ENCODE data around the gene PYGO2. TPM values are rescaled to one million over a fixed set of nuclear protein-coding genes. Genes with fewer than 3 reads are reported as not detected.

PYGO2 gene
- total and polyA plus RNA-seq, 7 experiments from 2014 or later = 33.0 to 69.5 (median 46.2) TPM

DNA sequence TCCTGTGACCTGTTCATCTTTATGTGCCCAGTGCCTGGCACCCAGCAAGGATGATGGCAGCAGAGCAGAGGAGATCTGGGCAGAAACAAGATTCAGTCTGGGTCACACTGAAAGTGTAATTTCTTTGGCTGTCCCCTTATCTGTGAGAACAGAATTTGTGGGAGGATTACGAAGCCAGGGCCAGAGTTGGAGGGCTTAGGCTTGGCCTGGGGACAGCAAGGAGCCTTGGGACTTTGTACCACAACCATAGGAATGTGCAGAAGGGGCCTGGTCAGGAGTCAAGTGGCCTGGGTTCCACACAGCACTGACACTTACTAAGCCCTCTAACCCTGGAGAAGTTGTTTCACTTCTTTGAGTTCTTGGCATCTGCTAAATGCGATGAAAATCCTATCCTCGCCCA, 37.9 kb downstream of the PYGO2 start:
- peaks cover 11 to 47% (median 20%) of the 10 kb centered on the region in 5 donors for H3K36me3 Mint-ChIP-seq
- CTCF ChIA-PET = no interaction called here
- POLR2A ChIA-PET = no interaction called here
- Histone ChIP-seq H3K27ac (ENCODE audit: low read depth, low read length) (no peak overlapping the region), H3K4me1 (ENCODE audit: control insufficient read depth in 2 of 2, insufficient read depth in 2 of 2, low read length in 2 of 2) (no peaks in the 10 kb centered on the region), H3K4me3 (ENCODE audit: low read length) (no peak overlapping the region), H3K27me3 (ENCODE audit: control insufficient read depth in 2 of 2, insufficient read depth in 2 of 2, low read length in 2 of 2) (no peaks in the 10 kb centered on the region), H3K36me3 (ENCODE audit: control insufficient read depth in 2 of 3, insufficient read depth in 3 of 3, low read length in 3 of 3) (peaks cover 0 to 55% (median 6%) of the 10 kb centered on the region in 3 experiments), H3K9me3 (ENCODE audit: control insufficient read depth in 2 of 3, low read length in 3 of 3) (no peaks in the 10 kb centered on the region)
- H3K27me3 Mint-ChIP-seq = no peaks in the 10 kb centered on the region
- ATAC-seq = no peak
- no peak for DNase-seq
- H3K9me3 Mint-ChIP-seq = no peaks in the 10 kb centered on the region
- no peak overlapping the region for H3K4me3 Mint-ChIP-seq
- peaks cover 0 to 15% (median 5%) of the 10 kb centered on the region in 7 donors for H3K4me1 Mint-ChIP-seq
- peak overlapping the region in 1 of 9 donors; percentile 15 for H3K27ac Mint-ChIP-seq
- intact Hi-C loops (cut with micrococcal nuclease) = no loop called here

GRCh38 chr1:154913273-154913672, 48.3 kb downstream of the PYGO2 start:
- ChIA-PET POLR2A (interaction anchor here (0.7 kb wide), 1 partner anchor 235 kb away, joined by 3 read pairs; no protein-coding TSS in a partner anchor), CTCF (interaction anchor here (0.9 kb wide), 1 partner anchor 150 kb away, joined by 3 read pairs; no protein-coding TSS in a partner anchor)
- Histone ChIP-seq H3K4me1 (ENCODE audit: control insufficient read depth in 2 of 2, insufficient read depth in 2 of 2, low read length in 2 of 2) (no peaks in the 10 kb centered on the region), H3K4me3 (ENCODE audit: low read length) (no peak overlapping the region), H3K27me3 (ENCODE audit: control insufficient read depth in 2 of 2, insufficient read depth in 2 of 2, low read length in 2 of 2) (no peaks in the 10 kb centered on the region), H3K9me3 (ENCODE audit: control insufficient read depth in 2 of 3, low read length in 3 of 3) (peaks cover 0 to 3% (median 0%) of the 10 kb centered on the region in 3 experiments), H3K27ac (ENCODE audit: low read depth, low read length) (no peak overlapping the region), H3K36me3 (ENCODE audit: control insufficient read depth in 2 of 3, insufficient read depth in 3 of 3, low read length in 3 of 3) (no peaks in the 10 kb centered on the region)
- peaks cover 0 to 10% (median 0%) of the 10 kb centered on the region in 11 donors for H3K9me3 Mint-ChIP-seq
- H3K27ac Mint-ChIP-seq = peak overlapping the region in 1 of 9 donors; percentile 70
- ATAC-seq (no peak), DNase-seq (no peak)
- H3K4me1 Mint-ChIP-seq = no peaks in the 10 kb centered on the region
- H3K36me3 Mint-ChIP-seq = peaks cover 4 to 18% (median 17%) of the 10 kb centered on the region in 5 donors
- no peak overlapping the region for H3K4me3 Mint-ChIP-seq
- peaks cover 0 to 6% (median 0%) of the 10 kb centered on the region in 5 donors for H3K27me3 Mint-ChIP-seq
- intact Hi-C loops (cut with micrococcal nuclease) = no loop called here

- Mint-ChIP-seq H3K27me3 (peaks cover 0 to 6% (median 0%) of the 10 kb centered on the region in 5 donors), H3K4me1 (no peaks in the 10 kb centered on the region)
- H3K36me3 ChIP-seq (ENCODE audit: control insufficient read depth in 2 of 3, insufficient read depth in 3 of 3, low read length in 3 of 3) = no peaks in the 10 kb centered on the region
These were observed 48.8 kb downstream of the PYGO2 start for GRCh38 chr1:154912755-154913154.

DNA sequence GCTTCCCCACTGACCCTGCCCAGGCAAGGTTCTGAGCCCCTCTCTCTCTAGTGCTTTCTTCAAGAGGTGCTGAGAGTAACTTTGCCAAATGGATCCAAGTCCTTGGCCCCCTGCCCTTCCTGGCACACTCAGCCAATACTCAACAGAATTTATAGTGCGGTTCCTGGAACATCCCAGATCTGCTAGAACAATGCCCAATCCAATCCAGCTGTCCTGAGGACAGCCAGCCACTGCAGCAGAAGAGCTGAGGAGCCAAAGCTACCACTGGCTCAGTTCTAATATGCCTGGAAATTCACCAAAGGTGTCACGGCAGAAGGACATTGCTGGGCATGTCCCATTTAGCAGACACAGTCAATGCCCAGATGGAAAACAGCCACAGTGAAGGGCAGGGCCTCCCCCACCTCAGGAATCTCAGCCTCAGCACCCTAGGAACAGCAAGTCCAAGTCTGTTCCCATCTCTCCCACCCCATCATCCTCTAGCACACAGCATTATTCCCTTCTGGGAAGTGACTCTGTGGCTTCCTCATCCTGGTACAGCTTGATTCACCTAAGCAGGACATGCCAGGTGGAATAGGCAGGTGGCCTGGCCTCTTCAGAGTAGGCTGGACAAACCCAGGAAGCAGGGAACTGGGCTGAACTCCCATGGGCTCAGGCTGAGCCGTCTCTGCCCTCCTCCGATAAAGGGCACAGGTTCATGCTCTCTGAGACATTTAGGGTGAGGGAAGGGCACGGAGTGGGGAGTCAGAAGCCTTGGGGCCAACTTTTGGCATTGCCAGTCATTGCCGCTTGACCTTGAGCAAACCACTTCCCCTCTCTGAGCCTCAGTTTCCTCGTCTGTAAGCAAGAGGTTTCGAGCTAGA, 49.7 kb downstream of the PYGO2 start:
- peaks cover 0 to 3% (median 0%) of the 10 kb centered on the region in 3 experiments for H3K9me3 ChIP-seq (ENCODE audit: control insufficient read depth in 2 of 3, low read length in 3 of 3)
- Mint-ChIP-seq H3K9me3 (peaks cover 0 to 8% (median 0%) of the 10 kb centered on the region in 11 donors), H3K4me3 (no peak overlapping the region), H3K27ac (no peak overlapping the region), H3K27me3 (peaks cover 0 to 6% (median 0%) of the 10 kb centered on the region in 5 donors), H3K4me1 (no peaks in the 10 kb centered on the region), H3K36me3 (peaks cover 4 to 16% (median 15%) of the 10 kb centered on the region in 5 donors)
- ChIA-PET CTCF (no interaction called here), POLR2A (no interaction called here)
- no peak overlapping the region for H3K27ac ChIP-seq (ENCODE audit: low read depth, low read length)
- no peak for ATAC-seq
- DNase-seq = no peak
- no peaks in the 10 kb centered on the region for H3K36me3 ChIP-seq (ENCODE audit: control insufficient read depth in 2 of 3, insufficient read depth in 3 of 3, low read length in 3 of 3)
- no peak overlapping the region for H3K4me3 ChIP-seq (ENCODE audit: low read length)
- no peaks in the 10 kb centered on the region for H3K27me3 ChIP-seq (ENCODE audit: control insufficient read depth in 2 of 2, insufficient read depth in 2 of 2, low read length in 2 of 2)
- H3K4me1 ChIP-seq (ENCODE audit: control insufficient read depth in 2 of 2, insufficient read depth in 2 of 2, low read length in 2 of 2) = no peaks in the 10 kb centered on the region
- intact Hi-C loops (cut with micrococcal nuclease) = no loop called here

More at GRCh38 chr1:154912755-154913154, 48.8 kb downstream of the PYGO2 start:
- no peak overlapping the region for H3K4me3 Mint-ChIP-seq
- Histone ChIP-seq H3K4me1 (ENCODE audit: control insufficient read depth in 2 of 2, insufficient read depth in 2 of 2, low read length in 2 of 2) (no peaks in the 10 kb centered on the region), H3K9me3 (ENCODE audit: control insufficient read depth in 2 of 3, low read length in 3 of 3) (peaks cover 0 to 3% (median 0%) of the 10 kb centered on the region in 3 experiments), H3K27me3 (ENCODE audit: control insufficient read depth in 2 of 2, insufficient read depth in 2 of 2, low read length in 2 of 2) (no peaks in the 10 kb centered on the region), H3K27ac (ENCODE audit: low read depth, low read length) (no peak overlapping the region), H3K4me3 (ENCODE audit: low read length) (no peak overlapping the region)
- no peak overlapping the region for H3K27ac Mint-ChIP-seq
- CTCF ChIA-PET = interaction anchor here (0.9 kb wide), 1 partner anchor 150 kb away, joined by 3 read pairs; no protein-coding TSS in a partner anchor
- DNase-seq (no peak), ATAC-seq (no peak)
- H3K36me3 Mint-ChIP-seq = peaks cover 4 to 17% (median 16%) of the 10 kb centered on the region in 5 donors
- intact Hi-C loops (cut with micrococcal nuclease) = no loop called here
- H3K9me3 Mint-ChIP-seq = peaks cover 0 to 10% (median 0%) of the 10 kb centered on the region in 11 donors
- POLR2A ChIA-PET = interaction anchor here (0.7 kb wide), 1 partner anchor 234 kb away, joined by 3 read pairs; no protein-coding TSS in a partner anchor

GRCh38 chr1:154910851-154911250, 50.7 kb downstream of the PYGO2 start:
- no peak for DNase-seq
- POLR2A ChIA-PET = interaction anchor here (0.6 kb wide), 1 partner anchor 535 kb away, joined by 4 read pairs; no protein-coding TSS in a partner anchor
- intact Hi-C loops (cut with micrococcal nuclease) = no loop called here
- H3K4me1 Mint-ChIP-seq = no peaks in the 10 kb centered on the region
- no peaks in the 10 kb centered on the region for H3K27me3 ChIP-seq (ENCODE audit: control insufficient read depth in 2 of 2, insufficient read depth in 2 of 2, low read length in 2 of 2)
- H3K4me1 ChIP-seq (ENCODE audit: control insufficient read depth in 2 of 2, insufficient read depth in 2 of 2, low read length in 2 of 2) = no peaks in the 10 kb centered on the region
- H3K36me3 Mint-ChIP-seq = peaks cover 0 to 8% (median 5%) of the 10 kb centered on the region in 5 donors
- H3K4me3 ChIP-seq (ENCODE audit: low read length) = no peak overlapping the region
- no peak overlapping the region for H3K27ac Mint-ChIP-seq
- no peaks in the 10 kb centered on the region for H3K9me3 Mint-ChIP-seq
- H3K27ac ChIP-seq (ENCODE audit: low read depth, low read length) = no peak overlapping the region
- no peak for ATAC-seq
- peaks cover 0 to 6% (median 0%) of the 10 kb centered on the region in 5 donors for H3K27me3 Mint-ChIP-seq
- H3K36me3 ChIP-seq (ENCODE audit: control insufficient read depth in 2 of 3, insufficient read depth in 3 of 3, low read length in 3 of 3) = no peaks in the 10 kb centered on the region
- CTCF ChIA-PET = interaction anchor here (1.2 kb wide), 1 partner anchor 33 kb away, joined by 7 read pairs; no protein-coding TSS in a partner anchor
- no peak overlapping the region for H3K4me3 Mint-ChIP-seq
- H3K9me3 ChIP-seq (ENCODE audit: control insufficient read depth in 2 of 3, low read length in 3 of 3) = no peaks in the 10 kb centered on the region

DNA sequence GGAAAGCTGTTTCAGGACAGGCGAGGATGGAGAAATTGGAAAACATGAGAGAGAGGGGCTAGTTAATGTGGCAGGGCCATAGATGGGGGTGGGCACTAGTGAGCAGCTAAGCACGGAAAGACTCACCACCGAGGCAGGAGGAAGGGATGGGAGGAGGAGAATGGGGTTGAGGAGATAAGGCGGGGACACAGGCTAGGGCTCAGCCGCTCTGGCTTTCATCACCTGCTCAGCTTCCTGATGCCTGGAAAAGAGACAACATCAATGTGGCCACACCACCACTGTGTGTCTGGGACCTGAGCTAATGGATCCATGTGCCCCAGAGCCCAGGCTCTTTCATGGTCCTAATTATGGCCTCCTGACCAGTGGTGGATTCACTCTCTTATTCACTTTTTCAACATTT, 52.6 kb downstream of the PYGO2 start:
- Mint-ChIP-seq H3K4me3 (no peak overlapping the region), H3K27ac (no peak overlapping the region), H3K27me3 (peaks cover 0 to 6% (median 0%) of the 10 kb centered on the region in 5 donors), H3K4me1 (no peaks in the 10 kb centered on the region), H3K36me3 (peaks cover 0 to 4% (median 2%) of the 10 kb centered on the region in 5 donors), H3K9me3 (no peaks in the 10 kb centered on the region)
- H3K27ac ChIP-seq (ENCODE audit: low read depth, low read length) = no peak overlapping the region
- H3K9me3 ChIP-seq (ENCODE audit: control insufficient read depth in 2 of 3, low read length in 3 of 3) = no peaks in the 10 kb centered on the region
- ChIA-PET CTCF (no interaction called here), POLR2A (no interaction called here)
- H3K4me3 ChIP-seq (ENCODE audit: low read length) = no peak overlapping the region
- H3K4me1 ChIP-seq (ENCODE audit: control insufficient read depth in 2 of 2, insufficient read depth in 2 of 2, low read length in 2 of 2) = no peaks in the 10 kb centered on the region
- intact Hi-C loops (cut with micrococcal nuclease) = no loop called here
- ATAC-seq = no peak
- H3K27me3 ChIP-seq (ENCODE audit: control insufficient read depth in 2 of 2, insufficient read depth in 2 of 2, low read length in 2 of 2) = no peaks in the 10 kb centered on the region
- DNase-seq = no peak
- no peaks in the 10 kb centered on the region for H3K36me3 ChIP-seq (ENCODE audit: control insufficient read depth in 2 of 3, insufficient read depth in 3 of 3, low read length in 3 of 3)

Measured in naive thymus-derived CD4-positive, alpha-beta T cell (primary cell).